DND-41 (cell line): ENCODE results near the gene PCDHGA12.

Experiments used
- EZH2 ChIP-seq: IDR thresholded peaks from 3 replicates; pipeline ENCODE4 v1.6.1; 2012; ENCODE audit warnings: borderline replicate concordance, low read depth, mild to moderate bottlenecking, moderate library complexity, low read length, inconsistent platforms; ENCODE audit not compliant: severe bottlenecking
- TF ChIP-seq, protein P1 (sequence below): IDR thresholded peaks from 2 replicates; pipeline ENCODE4 v1.5.1; 2012; ENCODE audit warnings: borderline replicate concordance, low read length, moderate library complexity, mild to moderate bottlenecking; ENCODE audit not compliant: poor library complexity, severe bottlenecking; ENCODE audit errors: extremely low read depth

DNA sequence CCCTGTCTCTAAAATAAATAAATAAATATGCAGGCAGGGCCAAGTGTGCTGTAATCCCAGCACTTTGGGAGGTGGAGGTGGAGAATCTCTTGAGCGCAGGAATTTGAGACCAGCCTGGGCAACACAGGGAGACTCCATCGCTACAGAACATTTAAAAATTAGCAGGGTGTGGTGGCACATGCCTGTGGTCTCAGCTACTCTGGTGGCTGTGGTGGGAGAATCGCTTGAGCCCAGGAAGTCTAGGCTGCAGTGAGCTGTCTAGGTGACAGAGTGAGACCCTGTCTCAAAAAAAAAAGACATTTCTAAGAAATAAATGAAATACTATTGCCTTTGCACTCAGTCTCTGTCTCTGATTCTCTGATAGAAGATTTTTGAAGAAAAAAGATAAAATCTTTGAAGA, 18.7 kb upstream of the PCDHGA12 start:
- TF ChIP-seq, protein P1, sequence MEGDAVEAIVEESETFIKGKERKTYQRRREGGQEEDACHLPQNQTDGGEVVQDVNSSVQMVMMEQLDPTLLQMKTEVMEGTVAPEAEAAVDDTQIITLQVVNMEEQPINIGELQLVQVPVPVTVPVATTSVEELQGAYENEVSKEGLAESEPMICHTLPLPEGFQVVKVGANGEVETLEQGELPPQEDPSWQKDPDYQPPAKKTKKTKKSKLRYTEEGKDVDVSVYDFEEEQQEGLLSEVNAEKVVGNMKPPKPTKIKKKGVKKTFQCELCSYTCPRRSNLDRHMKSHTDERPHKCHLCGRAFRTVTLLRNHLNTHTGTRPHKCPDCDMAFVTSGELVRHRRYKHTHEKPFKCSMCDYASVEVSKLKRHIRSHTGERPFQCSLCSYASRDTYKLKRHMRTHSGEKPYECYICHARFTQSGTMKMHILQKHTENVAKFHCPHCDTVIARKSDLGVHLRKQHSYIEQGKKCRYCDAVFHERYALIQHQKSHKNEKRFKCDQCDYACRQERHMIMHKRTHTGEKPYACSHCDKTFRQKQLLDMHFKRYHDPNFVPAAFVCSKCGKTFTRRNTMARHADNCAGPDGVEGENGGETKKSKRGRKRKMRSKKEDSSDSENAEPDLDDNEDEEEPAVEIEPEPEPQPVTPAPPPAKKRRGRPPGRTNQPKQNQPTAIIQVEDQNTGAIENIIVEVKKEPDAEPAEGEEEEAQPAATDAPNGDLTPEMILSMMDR: no peak
- TF ChIP-seq EZH2: no peak
